IPS-18c (cell line): ENCODE measurements around the gene MEGF11.

Source experiments
- H3K4me3 ChIP-seq: 2 replicates; pipeline ENCODE4 v1.7.0; 2013; ENCODE audit warnings: low read depth, mild to moderate bottlenecking, low read length, moderate library complexity; ENCODE audit not compliant: insufficient read depth
- H3K9me3 ChIP-seq: one replicate; pipeline ENCODE4 v1.6.1; 2013; ENCODE audit warnings: mild to moderate bottlenecking, low read length, moderate library complexity; ENCODE audit not compliant: control insufficient read depth, insufficient read depth

MEGF11 gene

GRCh38 chr15:66253418-66254088 lies at the start of gene MEGF11:
MEGF11 (minus strand) TSS chr15:66253750; CDS start chr15:66128403, 125,347 bp downstream.
- H3K4me3 ChIP-seq: peak within 1 kb of the TSS; percentile 83
- peaks cover 2% of the 10 kb centered on the region for H3K9me3 ChIP-seq

- no peaks in the 10 kb centered on the region for H3K9me3 ChIP-seq
- no peak overlapping the region for H3K4me3 ChIP-seq
Observed at GRCh38 chr15:66302489-66303278, 49.1 kb upstream of the MEGF11 start.

GRCh38 chr15:66298803-66299251 lies 45.3 kb upstream of the MEGF11 start:
- no peaks in the 10 kb centered on the region for H3K9me3 ChIP-seq
- H3K4me3 ChIP-seq: no peak overlapping the region

GRCh38 chr15:66296186-66296585 lies 42.6 kb upstream of the MEGF11 start:
- Histone ChIP-seq H3K4me3 (no peak overlapping the region), H3K9me3 (no peaks in the 10 kb centered on the region)

- no peaks in the 10 kb centered on the region for H3K9me3 ChIP-seq
- no peak overlapping the region; the same call in 1 of the 2 replicates for H3K4me3 ChIP-seq
Observed at GRCh38 chr15:66294932-66295235, 41.3 kb upstream of the MEGF11 start.

- H3K9me3 ChIP-seq: no peaks in the 10 kb centered on the region
- H3K4me3 ChIP-seq: peak overlapping the region; percentile 71
Observed at GRCh38 chr15:66294157-66294931, 40.8 kb upstream of the MEGF11 start.

- Histone ChIP-seq H3K9me3 (no peaks in the 10 kb centered on the region), H3K4me3 (peak within 1 kb of the TSS; percentile 71)
Observed at GRCh38 chr15:66293419-66294156, 40.0 kb upstream of the MEGF11 start, which contains the start of gene DIS3L. DIS3L (plus strand) TSS chr15:66293568; CDS start chr15:66293597, 29 bp downstream.

GRCh38 chr15:66292571-66293418 lies 39.2 kb upstream of the MEGF11 start:
- peak overlapping the region; percentile 71 for H3K4me3 ChIP-seq

GRCh38 chr15:66291816-66292570 lies 38.4 kb upstream of the MEGF11 start:
- H3K4me3 ChIP-seq: no peak overlapping the region
- no peaks in the 10 kb centered on the region for H3K9me3 ChIP-seq

More at GRCh38 chr15:66292571-66293418, 39.2 kb upstream of the MEGF11 start:
- no peaks in the 10 kb centered on the region for H3K9me3 ChIP-seq

- Histone ChIP-seq H3K4me3 (no peak overlapping the region), H3K9me3 (no peaks in the 10 kb centered on the region)
Observed at GRCh38 chr15:66290518-66290917, 37.0 kb upstream of the MEGF11 start.

- Histone ChIP-seq H3K4me3 (no peak overlapping the region), H3K9me3 (no peaks in the 10 kb centered on the region)
Observed at GRCh38 chr15:66290007-66290406, 36.5 kb upstream of the MEGF11 start.

- H3K9me3 ChIP-seq: no peaks in the 10 kb centered on the region
- no peak overlapping the region for H3K4me3 ChIP-seq
Observed at GRCh38 chr15:66288551-66289185, 35.1 kb upstream of the MEGF11 start.

GRCh38 chr15:66288093-66288492 lies 34.5 kb upstream of the MEGF11 start:
- H3K4me3 ChIP-seq: no peak overlapping the region
- H3K9me3 ChIP-seq: no peaks in the 10 kb centered on the region

- H3K4me3 ChIP-seq: no peak overlapping the region
- no peaks in the 10 kb centered on the region for H3K9me3 ChIP-seq
Observed at GRCh38 chr15:66287461-66288057, 34.0 kb upstream of the MEGF11 start.
